Stimulated activated CD8-positive, alpha-beta memory T cell treated with anti-CD3 and anti-CD28 coated beads, Interleukin-4, amount 100 ng/mL, for 4 hours (primary cell): ENCODE results near the gene DSCAM.

Experiments used
- DNase-seq, 2 donors: peaks; one replicate each; pipeline ENCODE4 v3.0.0-alpha.2; 2020; ENCODE audit warnings: low read depth in 2 of 2, low spot score in 1 of 2

The DSCAM gene

GRCh38 chr21:40707656-40708244, 139.2 kb downstream of the DSCAM start:
- DNase-seq, result no peak

- no peak for DNase-seq
Measured at GRCh38 chr21:40706806-40707655, 139.9 kb downstream of the DSCAM start.

GRCh38 chr21:40706176-40706575, 140.8 kb downstream of the DSCAM start:
- DNase-seq, result no peak

GRCh38 chr21:40704141-40704540, 142.8 kb downstream of the DSCAM start:
- DNase-seq, result no peak

GRCh38 chr21:40699366-40699765, 147.6 kb downstream of the DSCAM start:
- no peak for DNase-seq

GRCh38 chr21:40696246-40696645, 150.7 kb downstream of the DSCAM start:
- no peak for DNase-seq

- no peak for DNase-seq
Measured at GRCh38 chr21:40689840-40690360, 157.1 kb downstream of the DSCAM start.

GRCh38 chr21:40689217-40689616, 157.7 kb downstream of the DSCAM start:
- DNase-seq, result no peak

GRCh38 chr21:40688106-40688864, 158.7 kb downstream of the DSCAM start:
- DNase-seq, result no peak

- no peak for DNase-seq
Measured at GRCh38 chr21:40687625-40688024, 159.3 kb downstream of the DSCAM start.

- DNase-seq, result no peak
Measured at GRCh38 chr21:40686526-40686925, 160.4 kb downstream of the DSCAM start.

- no peak for DNase-seq
Measured at GRCh38 chr21:40685141-40685540, 161.8 kb downstream of the DSCAM start.

GRCh38 chr21:40684726-40685125, 162.2 kb downstream of the DSCAM start:
- no peak for DNase-seq

- no peak for DNase-seq
Measured at GRCh38 chr21:40683349-40683748, 163.6 kb downstream of the DSCAM start.

GRCh38 chr21:40681164-40681859, 165.6 kb downstream of the DSCAM start:
- DNase-seq, result no peak

- no peak for DNase-seq
Measured at GRCh38 chr21:40680311-40680710, 166.6 kb downstream of the DSCAM start.

- DNase-seq, result no peak
Measured at GRCh38 chr21:40678681-40679284, 168.2 kb downstream of the DSCAM start.

- no peak for DNase-seq
Measured at GRCh38 chr21:40675017-40675416, 171.9 kb downstream of the DSCAM start.

GRCh38 chr21:40672602-40673001, 174.4 kb downstream of the DSCAM start:
- no peak for DNase-seq

GRCh38 chr21:40671716-40672115, 175.2 kb downstream of the DSCAM start:
- DNase-seq, result no peak
